ENCODE results near the gene NKG7.

Gene NKG7

GRCh38 chr19:51357952-51358351, 14.5 kb downstream of the NKG7 start:
- DNase-seq, result no peak

DNA sequence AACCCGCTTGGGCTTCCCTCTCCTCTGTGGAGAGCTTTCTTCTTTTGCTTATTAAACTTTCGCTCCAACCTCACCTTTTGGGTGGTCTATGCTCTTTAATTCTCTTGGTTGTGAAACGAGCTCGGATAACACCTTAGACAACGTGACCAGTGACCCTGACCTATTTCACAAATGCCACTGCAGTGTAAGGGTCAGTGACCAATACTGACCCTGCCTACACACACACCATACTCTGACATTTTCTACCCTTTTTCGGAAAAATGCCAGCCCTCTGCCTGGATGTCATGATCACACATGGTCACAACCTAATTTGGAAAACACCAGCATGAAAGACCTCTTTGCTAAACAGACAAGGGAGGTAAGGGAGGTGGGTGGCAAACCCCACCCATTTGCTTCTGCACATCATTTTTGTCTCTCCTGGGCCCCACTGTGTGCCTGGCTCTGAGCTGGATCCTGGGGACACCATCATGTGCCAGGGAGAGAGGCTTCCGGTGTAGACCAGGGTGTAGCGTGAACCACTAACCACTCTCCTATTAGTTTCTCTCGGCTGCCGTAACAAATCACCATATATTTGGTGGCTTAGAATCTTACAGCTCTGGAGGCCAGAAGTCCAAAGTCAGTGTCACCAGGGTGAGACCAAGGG, 16.2 kb downstream of the NKG7 start:
- no peak for DNase-seq

DNA sequence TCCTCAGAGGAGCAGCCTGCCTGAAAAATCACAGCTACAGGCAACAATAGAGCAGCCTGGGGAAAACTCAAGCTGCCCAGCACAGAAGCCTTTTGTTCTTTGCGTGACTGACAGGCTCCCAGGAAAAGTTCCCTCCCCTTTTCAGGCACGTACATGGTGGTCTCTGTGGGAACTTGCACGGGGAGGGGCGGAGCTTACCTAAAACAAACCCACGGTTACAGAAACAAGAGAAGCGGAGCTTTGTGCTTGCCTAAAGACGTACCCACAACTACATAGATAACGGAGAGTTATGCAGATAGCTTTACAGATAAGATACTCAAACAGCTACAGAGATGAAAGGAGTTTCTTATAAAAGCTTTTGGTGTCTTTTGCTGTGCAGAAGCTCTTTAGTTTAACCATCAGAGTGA, 17.7 kb downstream of the NKG7 start:
- no peak for DNase-seq

- no peak for DNase-seq
These were observed 18.2 kb downstream of the NKG7 start for GRCh38 chr19:51354103-51354741.

GRCh38 chr19:51352783-51353360, 19.6 kb downstream of the NKG7 start:
- DNase-seq, result no peak

GRCh38 chr19:51351266-51351990, 21.0 kb downstream of the NKG7 start:
- no peak for DNase-seq

DNA sequence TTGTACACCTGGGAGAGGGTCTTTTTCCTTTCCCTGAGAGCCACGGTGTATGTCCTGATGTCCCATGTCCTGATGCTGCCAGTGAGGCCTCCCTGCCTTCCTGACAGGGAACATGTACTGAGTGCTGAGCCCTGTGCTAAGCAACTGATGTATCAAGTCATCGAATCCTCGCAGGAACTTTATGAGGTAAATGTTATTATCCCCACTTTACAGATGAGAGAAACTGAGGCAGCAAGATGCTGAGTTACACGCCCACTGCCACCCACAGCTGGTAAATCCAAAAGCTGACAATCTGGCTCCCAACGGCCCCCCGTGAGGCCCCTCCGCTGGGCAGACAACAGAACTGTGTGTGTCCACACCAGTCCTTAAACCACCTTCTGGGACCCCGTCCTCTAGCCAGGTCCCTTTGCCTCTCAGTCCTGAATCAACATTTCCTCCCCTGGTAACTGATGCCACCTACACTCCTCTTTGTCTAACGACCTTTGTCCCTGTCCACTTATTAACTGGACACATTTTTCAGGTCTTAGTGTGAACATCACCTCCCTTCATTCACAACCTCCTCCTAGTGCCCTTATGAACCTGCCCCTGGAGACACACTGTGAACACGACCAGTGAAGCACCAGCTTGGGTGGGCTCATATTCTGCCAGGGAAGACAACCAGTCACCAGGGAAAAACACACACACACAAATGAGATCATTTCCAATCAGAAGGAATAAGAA, 25.1 kb downstream of the NKG7 start:
- DNase-seq, result no peak

DNA sequence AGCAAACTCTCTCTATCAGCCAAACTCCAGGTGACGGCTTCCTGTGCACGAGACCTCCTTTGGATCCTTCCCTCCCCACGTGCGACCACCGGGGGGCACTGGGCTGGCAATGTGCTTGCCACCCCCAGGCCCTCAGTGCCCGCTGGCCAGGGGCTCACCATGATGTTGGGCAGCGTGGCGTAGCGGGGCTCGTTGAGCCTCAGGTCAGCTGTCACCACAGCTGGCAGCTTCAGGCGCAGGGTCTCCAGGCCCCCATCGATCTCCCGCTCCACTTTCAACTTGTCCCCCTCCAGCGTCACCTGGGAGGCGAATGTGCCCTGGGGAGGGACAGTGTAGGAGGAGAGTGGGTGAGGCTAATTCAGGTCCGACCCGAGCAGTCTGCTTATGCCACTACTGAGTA, 25.7 kb downstream of the NKG7 start:
- DNase-seq, result no peak

DNA sequence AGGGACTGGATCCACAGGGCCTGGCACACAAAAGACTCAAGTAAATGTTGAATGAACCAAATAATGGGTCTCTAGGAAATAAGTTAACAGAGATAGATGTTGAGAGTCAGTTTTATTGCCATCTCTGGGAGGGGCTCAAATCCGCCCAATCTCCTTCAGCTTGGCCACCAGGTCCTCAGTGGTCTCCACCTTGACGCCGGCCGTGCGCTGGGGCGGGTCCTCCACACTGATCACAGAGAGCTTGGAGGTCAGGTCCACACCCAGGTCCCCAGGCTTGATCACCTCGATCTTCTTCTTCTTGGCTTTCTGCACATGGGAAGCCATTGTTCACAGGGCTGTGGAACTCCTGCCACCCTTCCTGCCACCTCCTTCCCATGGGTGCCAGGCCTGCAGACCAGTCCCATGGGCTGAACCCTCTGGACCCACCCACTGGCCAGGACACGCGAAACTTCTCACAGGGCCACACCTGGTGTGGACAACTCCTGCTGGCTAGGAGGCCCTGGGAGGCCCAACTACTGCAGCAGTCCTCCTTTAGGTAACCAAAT, 27.3 kb downstream of the NKG7 start:
- no peak for DNase-seq

DNA sequence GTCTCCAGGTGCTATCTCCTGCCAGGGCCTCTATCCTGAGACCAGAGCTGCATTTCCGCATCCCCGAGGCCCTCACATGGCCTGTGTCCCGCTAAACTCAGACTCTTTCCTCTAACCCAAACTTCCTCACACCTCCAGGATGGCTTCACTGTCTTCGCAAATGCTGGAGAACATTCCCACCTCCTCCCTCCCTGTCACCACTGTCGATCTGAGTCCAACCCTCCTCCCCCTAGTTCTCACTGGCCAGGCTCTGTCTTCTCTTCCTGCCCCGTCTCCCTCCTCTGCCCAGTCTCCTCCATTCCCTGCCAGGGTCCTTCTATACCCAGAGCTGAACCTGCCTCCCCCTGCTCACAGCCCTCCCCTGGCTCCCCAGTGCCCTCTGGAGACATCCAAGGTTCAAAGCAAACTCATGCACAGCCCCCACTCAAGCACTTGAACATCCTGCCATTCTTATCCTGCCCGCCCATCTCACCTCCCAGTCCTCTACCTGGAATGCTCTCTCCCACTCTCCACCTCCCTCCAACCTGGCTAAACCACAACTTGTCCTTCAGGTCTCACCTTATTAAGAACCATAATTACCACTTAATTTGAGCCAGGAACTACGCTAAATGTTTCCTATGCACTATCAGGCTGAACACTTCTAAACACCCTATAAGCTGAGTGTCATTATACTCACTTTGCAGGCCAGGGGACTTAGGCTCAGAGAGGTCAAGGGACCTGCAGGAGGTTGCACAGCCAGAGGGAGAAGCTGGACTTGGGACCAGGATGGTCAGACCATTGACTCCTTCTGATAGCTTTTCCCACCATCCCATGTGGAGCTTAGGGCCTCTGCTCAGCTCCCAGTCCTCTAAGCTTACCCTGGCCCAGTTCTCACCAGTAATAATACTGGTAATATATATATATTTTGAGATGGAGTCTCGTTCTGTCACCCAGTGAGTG, 29.6 kb downstream of the NKG7 start:
- DNase-seq, result no peak

DNA sequence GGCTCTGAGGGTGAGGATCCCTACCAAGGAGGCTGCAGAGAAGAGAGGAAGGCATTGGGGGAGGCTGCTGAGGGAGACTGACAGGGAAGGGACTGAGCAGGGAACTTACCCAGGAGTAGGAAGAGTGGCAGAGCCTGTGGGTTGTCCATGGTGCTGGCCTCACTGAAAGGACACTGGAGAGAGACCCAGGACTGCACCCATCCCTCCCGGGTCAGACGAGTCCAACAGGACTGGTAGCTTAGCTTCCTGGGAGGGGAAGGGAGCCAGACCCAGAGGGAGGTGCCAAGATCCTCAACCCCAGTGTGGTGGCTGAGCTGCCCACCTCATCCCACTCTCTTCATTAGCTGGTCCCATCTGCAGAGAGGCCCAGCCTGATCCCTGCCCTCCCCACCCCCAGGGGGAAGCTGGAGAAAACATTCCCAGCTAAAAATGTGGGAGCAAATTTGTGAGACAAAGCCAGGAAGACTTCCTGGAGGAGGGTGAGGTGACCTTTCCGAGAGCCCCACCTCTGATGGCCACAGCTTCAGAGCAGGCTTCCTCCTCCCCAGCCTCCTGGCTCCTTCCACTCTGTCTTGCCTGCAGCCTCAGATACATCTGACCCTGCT, 30.4 kb downstream of the NKG7 start, which contains the start of gene VSIG10L:
Gene VSIG10L, minus strand, starts transcription at position 164 of the 605 bp plus-strand sequence. Its CDS starts 15 bp downstream, at position 149.
- no peak for DNase-seq

- DNase-seq, result no peak
These were observed 31.4 kb downstream of the NKG7 start for GRCh38 chr19:51341066-51341465.

- no peak for DNase-seq
These were observed 32.5 kb downstream of the NKG7 start for GRCh38 chr19:51339687-51340656.

- no peak for DNase-seq
These were observed 33.2 kb downstream of the NKG7 start for GRCh38 chr19:51339313-51339686.

DNA sequence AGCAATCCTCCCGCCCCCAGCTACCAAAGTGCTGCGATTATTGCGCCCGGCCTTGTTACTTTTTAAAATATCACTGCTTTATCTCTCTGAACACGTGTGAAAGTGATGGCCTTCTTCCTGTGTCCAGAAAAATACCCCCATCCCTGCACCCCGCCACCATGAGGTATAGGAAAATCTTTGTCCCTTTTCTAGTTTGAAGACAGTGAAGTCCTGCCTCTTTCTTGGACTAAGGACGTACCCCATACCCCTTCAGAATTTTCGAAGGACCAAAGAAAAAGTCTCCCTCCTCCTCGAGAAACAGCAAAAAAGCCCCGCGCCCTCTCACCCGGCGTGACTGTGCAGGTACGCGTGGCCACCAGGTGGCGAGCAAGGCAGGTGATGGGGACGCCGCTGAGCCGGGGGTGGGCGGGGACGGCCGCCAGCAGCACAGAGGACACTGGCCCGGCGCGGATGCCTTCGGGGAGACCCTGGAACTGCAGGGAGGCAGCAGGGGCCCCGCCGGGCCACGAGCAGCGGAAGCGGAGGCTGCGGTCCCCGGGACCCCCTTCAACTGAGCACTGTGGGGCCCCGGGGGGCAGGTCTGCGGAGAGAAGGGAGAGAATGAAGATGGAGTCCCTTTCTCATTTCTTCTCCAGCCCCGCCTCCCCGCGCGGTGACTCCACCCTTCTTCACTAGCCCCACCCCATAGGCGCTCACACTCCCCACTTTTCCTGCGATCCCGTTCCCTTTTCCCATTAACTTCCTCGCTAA, 33.7 kb downstream of the NKG7 start:
- no peak for DNase-seq

DNA sequence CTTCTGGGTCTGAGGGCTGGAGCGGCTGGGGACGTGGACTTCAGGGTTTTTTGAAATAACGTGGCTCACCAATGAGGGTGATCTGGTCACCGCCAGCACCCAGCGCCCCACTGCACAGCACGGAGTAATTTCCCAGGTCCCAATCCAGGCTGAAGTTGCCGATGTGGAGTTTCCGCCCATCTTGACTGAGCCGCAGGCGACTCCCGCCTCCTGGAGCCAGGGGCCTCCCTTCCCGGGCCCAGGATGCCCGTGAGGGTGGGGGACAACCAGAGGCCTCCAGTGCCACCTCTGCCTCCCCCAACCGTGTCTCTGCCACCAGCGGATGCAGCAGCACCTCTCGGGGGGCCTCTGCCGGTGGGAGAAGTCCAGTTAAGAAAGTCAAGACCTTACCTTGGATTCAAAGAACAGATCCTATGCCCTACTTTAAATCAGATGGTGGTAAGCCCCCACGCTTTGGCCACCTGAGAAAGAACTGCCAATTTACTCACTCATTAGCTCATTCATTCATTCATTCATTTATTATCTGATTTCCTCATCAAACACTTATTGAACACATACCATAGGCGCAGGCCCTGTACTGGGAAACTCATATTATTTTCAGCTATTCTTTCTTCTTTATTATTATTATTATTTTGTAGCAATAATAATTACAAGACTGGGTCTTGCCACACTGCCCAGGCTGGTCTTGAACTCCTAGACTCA, 34.4 kb downstream of the NKG7 start:
- no peak for DNase-seq

DNA sequence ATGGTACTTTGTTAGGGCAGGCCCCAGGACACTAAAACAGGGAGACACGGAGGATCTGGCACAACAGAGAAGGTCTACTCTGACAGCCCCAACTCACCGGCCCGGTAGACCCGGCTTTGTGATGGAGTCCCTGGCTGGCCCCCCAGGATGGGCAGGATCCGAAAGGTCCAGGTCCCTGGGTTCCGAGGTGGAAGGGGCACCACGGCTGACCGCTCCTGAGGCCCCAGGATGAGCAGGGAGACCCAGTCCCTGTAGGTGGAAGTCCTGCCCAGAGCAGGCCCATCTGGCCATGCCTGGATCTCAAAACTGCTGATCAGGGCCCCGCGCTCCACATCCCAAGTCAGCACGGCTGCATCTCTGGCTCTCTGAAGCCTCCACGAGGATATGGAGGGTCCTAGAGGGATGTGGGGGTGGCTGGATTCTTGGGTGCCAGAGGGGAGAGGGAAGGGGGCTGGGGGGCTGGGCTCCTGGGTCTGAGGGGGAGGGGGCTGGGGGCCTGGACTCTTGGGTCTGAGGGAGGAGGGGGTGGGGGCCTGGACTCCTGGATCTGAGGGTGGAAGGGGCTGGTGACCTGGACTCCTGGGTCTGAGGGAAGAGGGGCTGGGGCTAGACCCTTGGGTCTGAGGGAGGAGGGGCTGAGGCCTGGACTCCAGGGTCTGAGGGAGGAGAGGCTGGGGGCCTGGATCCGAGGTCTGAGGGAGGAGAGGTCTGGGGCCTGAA, 35.2 kb downstream of the NKG7 start:
- no peak for DNase-seq
